Muscle layer of colon (tissue), 2 donors: ENCODE results near the gene AASDH.

Experiments used
- H3K27ac ChIP-seq: one replicate; pipeline ENCODE4 v1.7.0; 2013; ENCODE audit warnings: low read depth, mild to moderate bottlenecking, low read length, moderate library complexity
- H3K27me3 ChIP-seq, 2 donors: one replicate each; pipeline ENCODE4 v1.7.0; 2013; ENCODE audit warnings: low read length in 2 of 2, mild to moderate bottlenecking in 2 of 2; ENCODE audit not compliant: insufficient read depth in 2 of 2, control insufficient read depth in 1 of 2
- H3K36me3 ChIP-seq: one replicate; pipeline ENCODE4 v1.7.0; 2013; ENCODE audit warnings: mild to moderate bottlenecking, low read length; ENCODE audit not compliant: insufficient read depth
- H3K4me1 ChIP-seq: one replicate; pipeline ENCODE4 v1.7.0; 2013; ENCODE audit warnings: mild to moderate bottlenecking, low read length; ENCODE audit not compliant: insufficient read depth
- H3K4me3 ChIP-seq, 2 donors: one replicate each; pipeline ENCODE4 v1.7.0; 2013; ENCODE audit warnings: low read length in 2 of 2, low read depth in 1 of 2, mild to moderate bottlenecking in 1 of 2, moderate library complexity in 1 of 2
- H3K9ac ChIP-seq: one replicate; pipeline ENCODE4 v1.7.0; 2013; ENCODE audit warnings: low read length
- H3K9me3 ChIP-seq: one replicate; pipeline ENCODE4 v1.7.0; 2013; ENCODE audit warnings: mild to moderate bottlenecking, low read length
- donor health status: abdominal sarcoma.
- donor health status: Adenocarcinoma of cecum.

AASDH gene

DNA sequence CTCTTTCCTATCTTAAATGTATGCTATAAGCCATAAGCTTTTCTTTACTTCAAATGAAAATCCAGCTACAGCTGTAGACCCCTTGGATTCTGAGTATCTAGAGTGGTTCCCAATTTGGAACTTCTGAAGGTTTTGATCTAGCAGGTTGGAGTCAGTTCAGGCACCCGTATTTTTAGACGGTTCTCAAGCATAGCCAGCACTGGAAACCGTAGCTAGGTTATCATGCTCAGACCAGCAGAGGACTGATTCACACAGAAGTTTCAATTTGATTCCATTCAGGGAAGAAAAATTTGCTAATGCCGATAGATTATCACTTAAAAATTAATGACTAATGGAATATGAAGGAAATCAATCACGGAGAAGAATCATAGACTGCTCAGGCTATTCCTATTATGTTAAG, 36.9 kb upstream of the AASDH start:
- Histone ChIP-seq H3K36me3 (no peaks in the 10 kb centered on the region), H3K4me1 (no peaks in the 10 kb centered on the region), H3K27me3 (no peaks in the 10 kb centered on the region), H3K9me3 (no peaks in the 10 kb centered on the region), H3K27ac (no peak overlapping the region), H3K9ac (no peak overlapping the region), H3K4me3 (no peak overlapping the region)

DNA sequence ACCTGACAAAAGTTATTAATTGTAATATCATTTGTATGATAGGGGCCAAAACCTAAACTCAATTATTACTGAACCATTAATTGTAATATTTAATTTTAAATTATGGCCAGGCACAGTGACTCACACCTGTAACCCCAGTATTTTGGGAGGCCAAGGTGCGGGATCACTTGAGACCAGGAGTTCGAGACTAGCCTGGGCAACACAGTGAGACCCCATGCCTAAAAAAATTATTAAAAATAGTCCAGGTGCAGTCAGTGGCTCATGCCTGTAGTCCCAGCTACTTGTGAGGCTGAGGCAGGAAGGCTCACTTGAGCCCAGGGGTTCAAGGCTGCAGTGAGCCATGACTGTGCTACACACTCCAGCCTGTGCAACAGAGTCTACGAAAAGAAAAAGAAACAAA, 30.1 kb upstream of the AASDH start:
- Histone ChIP-seq H3K27ac (no peak overlapping the region), H3K9ac (no peak overlapping the region), H3K4me1 (no peaks in the 10 kb centered on the region), H3K36me3 (no peaks in the 10 kb centered on the region), H3K27me3 (no peaks in the 10 kb centered on the region), H3K9me3 (no peaks in the 10 kb centered on the region), H3K4me3 (no peak overlapping the region)

DNA sequence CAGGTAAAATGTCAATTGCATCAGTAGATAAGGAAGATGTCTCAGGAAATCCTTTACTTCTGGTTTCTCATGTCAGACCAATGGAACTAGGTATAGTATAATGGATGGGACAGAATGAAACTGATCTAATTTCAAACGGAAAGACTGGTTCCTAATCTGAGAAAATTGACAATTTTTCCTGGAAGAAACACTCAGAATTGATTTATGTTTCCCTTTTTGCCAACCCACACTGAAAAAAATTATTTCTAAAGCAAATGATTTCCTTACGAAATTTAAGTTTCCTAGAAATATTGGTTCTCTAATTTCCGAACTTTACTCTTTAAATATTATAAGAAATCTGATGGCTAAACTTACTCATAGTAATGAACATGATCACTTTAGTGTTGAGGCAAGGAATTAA, 29.1 kb upstream of the AASDH start:
- H3K4me1 ChIP-seq: no peaks in the 10 kb centered on the region

GRCh38 chr4:56414135-56414670, 26.9 kb upstream of the AASDH start:
- H3K4me3 ChIP-seq: no peak overlapping the region
- no peaks in the 10 kb centered on the region for H3K36me3 ChIP-seq
- H3K4me1 ChIP-seq: peaks cover 7% of the 10 kb centered on the region
- H3K9ac ChIP-seq: no peak overlapping the region
- no peaks in the 10 kb centered on the region for H3K9me3 ChIP-seq
- no peaks in the 10 kb centered on the region for H3K27me3 ChIP-seq
- no peak overlapping the region for H3K27ac ChIP-seq

More for the DNA sequence above, 29.1 kb upstream of the AASDH start:
- no peak overlapping the region for H3K27ac ChIP-seq
- no peaks in the 10 kb centered on the region for H3K9me3 ChIP-seq
- no peak overlapping the region for H3K4me3 ChIP-seq
- H3K27me3 ChIP-seq: no peaks in the 10 kb centered on the region
- H3K36me3 ChIP-seq: no peaks in the 10 kb centered on the region
- H3K9ac ChIP-seq: no peak overlapping the region

DNA sequence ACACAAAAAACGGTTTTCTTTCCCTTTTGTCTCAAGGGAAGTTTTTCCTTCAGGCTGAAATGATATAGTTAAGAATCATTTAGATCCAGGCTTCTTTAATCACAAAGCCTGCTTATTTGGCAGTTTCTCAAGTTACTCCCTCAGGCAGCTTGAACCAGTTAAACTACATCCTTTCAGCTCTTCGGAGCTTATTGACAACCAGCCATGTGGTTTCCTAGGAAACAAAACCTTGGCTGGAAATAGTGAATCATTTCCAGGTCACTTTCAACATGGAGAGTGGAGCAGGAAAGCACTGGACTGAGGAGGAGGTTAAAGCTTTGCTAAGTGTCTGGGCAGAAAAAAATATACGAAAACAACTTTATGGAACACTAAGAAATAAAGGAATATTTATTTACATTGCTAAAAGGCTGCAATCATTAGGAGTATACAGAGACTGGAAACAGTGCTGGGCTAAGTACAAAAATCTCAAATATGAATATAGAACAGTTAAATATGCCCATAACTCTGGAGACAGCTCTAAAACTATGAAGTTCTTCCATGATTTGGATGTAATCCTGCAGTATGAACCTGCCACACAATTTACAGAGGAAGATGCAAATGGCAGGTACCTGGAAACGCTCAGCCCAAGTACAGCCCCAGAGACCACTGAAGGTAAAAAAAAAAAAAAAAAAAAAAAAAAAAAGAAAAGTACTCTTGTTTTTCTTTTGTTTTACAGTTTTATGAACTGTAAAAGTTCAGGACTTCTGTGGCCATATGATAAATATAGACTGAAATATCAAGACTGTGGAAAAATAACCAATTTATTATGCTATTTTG, 23.2 kb upstream of the AASDH start:
- H3K4me3 ChIP-seq: peak overlapping the region in 1 of 2 donors; percentile 24
- H3K27me3 ChIP-seq: no peaks in the 10 kb centered on the region
- no peaks in the 10 kb centered on the region for H3K36me3 ChIP-seq
- H3K4me1 ChIP-seq: peaks cover 7% of the 10 kb centered on the region
- no peaks in the 10 kb centered on the region for H3K9me3 ChIP-seq
- no peak overlapping the region for H3K9ac ChIP-seq
- no peak overlapping the region for H3K27ac ChIP-seq

DNA sequence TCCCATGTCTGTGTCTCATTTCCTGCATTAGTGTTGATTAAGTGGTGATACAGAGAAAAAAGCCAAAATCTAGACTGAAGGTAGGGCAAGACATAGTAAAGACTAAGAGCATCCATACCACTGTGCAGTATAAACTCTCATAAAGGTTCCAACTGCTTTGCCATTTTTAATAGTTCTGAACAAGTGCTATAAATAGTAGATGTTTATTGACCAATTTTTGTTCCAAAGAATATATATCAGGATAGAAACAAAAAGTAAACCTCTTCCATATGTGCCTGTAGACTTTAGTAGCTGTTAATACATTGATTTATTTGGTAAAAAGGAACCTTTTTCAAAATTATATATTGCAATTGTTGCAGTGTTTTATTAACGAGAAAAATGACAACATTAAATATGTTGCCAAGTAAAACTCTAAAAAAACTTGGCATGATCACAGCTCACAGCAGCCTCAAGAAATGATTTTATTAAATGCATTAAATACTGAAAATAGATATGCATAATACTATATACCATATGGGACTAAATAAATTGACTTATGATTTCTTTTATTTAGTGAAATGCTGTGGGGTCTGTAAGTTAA, 22.3 kb upstream of the AASDH start:
- H3K36me3 ChIP-seq: no peaks in the 10 kb centered on the region
- H3K27ac ChIP-seq: no peak overlapping the region
- H3K4me1 ChIP-seq: peaks cover 7% of the 10 kb centered on the region
- no peaks in the 10 kb centered on the region for H3K27me3 ChIP-seq
- H3K9ac ChIP-seq: no peak overlapping the region
- H3K9me3 ChIP-seq: no peaks in the 10 kb centered on the region
- H3K4me3 ChIP-seq: no peak overlapping the region

DNA sequence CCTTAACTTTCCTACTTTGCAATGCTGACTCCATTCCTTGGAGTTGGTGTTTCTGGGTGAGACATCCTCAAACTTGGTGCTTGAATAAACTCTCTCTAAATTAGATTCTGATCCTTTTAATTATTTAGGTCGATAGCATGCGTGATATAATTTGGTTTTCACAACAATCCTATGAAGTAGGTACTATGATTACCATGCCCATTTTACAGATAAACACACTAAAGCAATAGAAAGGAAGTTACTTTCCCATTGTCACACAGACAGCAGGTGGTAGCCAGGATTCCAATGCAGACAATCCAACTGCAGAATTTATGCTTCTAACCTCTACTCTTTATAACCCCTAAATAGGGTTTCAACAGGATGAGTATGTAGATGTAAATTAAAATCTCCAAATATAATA, 21.7 kb upstream of the AASDH start:
- Histone ChIP-seq H3K9ac (no peak overlapping the region), H3K9me3 (no peaks in the 10 kb centered on the region), H3K4me1 (peaks cover 7% of the 10 kb centered on the region), H3K36me3 (no peaks in the 10 kb centered on the region), H3K27ac (no peak overlapping the region), H3K27me3 (no peaks in the 10 kb centered on the region), H3K4me3 (no peak overlapping the region)

- peaks cover 2% of the 10 kb centered on the region for H3K36me3 ChIP-seq
These were observed 18.9 kb upstream of the AASDH start for GRCh38 chr4:56406151-56406550.

GRCh38 chr4:56405016-56405415, 17.7 kb upstream of the AASDH start:
- Histone ChIP-seq H3K9ac (no peak overlapping the region), H3K4me3 (no peak overlapping the region), H3K27ac (no peak overlapping the region), H3K27me3 (no peaks in the 10 kb centered on the region), H3K36me3 (peaks cover 11% of the 10 kb centered on the region), H3K4me1 (peaks cover 7% of the 10 kb centered on the region), H3K9me3 (no peaks in the 10 kb centered on the region)

More at GRCh38 chr4:56406151-56406550, 18.9 kb upstream of the AASDH start:
- Histone ChIP-seq H3K9ac (no peak overlapping the region), H3K9me3 (no peaks in the 10 kb centered on the region), H3K27me3 (no peaks in the 10 kb centered on the region), H3K4me1 (peaks cover 7% of the 10 kb centered on the region), H3K27ac (no peak overlapping the region), H3K4me3 (no peak overlapping the region)

GRCh38 chr4:56400560-56400959, 13.3 kb upstream of the AASDH start:
- Histone ChIP-seq H3K27ac (no peak overlapping the region), H3K4me1 (no peaks in the 10 kb centered on the region), H3K27me3 (no peaks in the 10 kb centered on the region), H3K36me3 (peaks cover 11% of the 10 kb centered on the region), H3K9me3 (no peaks in the 10 kb centered on the region), H3K4me3 (no peak overlapping the region), H3K9ac (no peak overlapping the region)

- Histone ChIP-seq H3K27ac (no peak overlapping the region), H3K4me1 (peaks cover 9% of the 10 kb centered on the region), H3K36me3 (no peaks in the 10 kb centered on the region), H3K4me3 (no peak overlapping the region), H3K9me3 (no peaks in the 10 kb centered on the region), H3K9ac (no peak overlapping the region), H3K27me3 (no peaks in the 10 kb centered on the region)
These were observed 4.0 kb upstream of the AASDH start for GRCh38 chr4:56391270-56391669.
